Aortic smooth muscle cell (primary cell): ENCODE measurements around the gene OR7A10. TPM values are rescaled to one million over a fixed set of nuclear protein-coding genes. Genes with fewer than 3 reads are reported as not detected.

ENCODE experiments used
- total RNA-seq: library from RNA; depleted of rRNA; stranded (reverse); fragments of >200 nt; gene quantifications from 2 replicates; pipeline ENCODE4 v1.2.3, GENCODE V29; 2014

OR7A10 gene
- total RNA-seq = not detected in 2 replicates

DNA sequence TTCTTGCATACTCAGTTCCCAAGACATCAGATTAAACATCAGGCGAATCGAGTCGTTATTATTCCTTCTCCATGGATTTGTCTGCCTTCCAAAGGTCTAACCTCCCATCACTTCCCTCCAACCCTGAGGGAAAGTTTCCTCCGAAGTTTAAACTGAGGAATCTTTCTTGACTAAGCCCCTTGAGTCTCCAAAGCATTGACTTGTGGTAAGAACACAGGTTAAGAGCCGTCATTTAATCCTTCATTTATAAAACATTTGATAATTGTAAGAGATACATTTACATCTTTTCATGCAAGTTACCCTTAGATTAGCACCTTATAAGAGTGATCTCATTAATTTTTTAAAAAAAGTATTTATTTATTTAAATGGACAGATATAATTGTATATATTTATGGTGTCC, at the start of gene OR7A10:
Gene OR7A10, minus strand, starts transcription at position 101 of the 400 bp plus-strand sequence. CDS start 7,045 bp downstream, outside the sequence.

DNA sequence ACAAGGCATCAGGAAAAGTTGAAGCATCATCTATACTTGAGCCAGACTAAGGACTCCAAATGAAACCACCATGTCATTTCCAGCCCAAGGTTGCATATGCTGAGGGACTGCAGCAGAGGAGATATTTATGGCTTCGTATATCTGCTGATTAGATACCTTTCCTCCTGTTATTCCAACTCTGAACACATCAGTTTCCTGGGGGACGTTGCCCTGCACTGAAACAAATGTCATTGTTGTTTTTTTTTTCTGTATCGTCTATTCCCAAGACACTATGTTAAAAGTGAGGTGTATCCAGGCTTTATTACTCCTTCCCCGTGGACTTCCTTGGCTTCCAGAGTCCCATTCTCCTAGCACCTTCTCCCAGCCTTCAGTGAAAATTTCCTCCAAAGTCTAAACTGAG, 37.3 kb upstream of the OR7A10 start, which contains the start of gene OR7A17:
Gene OR7A17, minus strand, starts transcription at position 101 of the 400 bp plus-strand sequence. CDS start 4,777 bp downstream, outside the sequence.

DNA sequence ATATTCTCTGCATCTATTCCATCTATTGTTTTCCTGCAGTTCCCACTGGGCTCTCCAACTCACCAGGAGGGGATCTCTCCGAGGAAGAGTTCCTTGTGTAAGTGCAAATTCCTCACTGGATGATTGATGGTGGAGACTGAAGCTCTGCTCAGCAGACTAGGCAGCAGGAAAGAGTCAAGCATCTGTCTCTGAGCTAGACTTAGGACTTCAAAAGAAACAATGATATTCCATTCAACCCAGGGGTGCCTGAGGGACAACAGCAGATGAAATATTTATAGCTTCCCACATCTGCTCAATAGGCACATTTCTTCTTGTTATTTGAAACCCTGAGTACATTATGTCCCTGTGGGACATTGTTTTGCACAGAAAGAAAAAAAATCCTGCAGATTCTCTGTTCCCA, 13.7 kb downstream of the OR7A10 start, which contains the start of the genes OR7A5 and OR7C1:
Gene OR7A5, minus strand, starts transcription at position 175 of the 400 bp plus-strand sequence. CDS start 6,944 bp downstream, outside the sequence.
Gene OR7C1, minus strand, starts transcription at position 175 of the 400 bp plus-strand sequence. CDS start 35,049 bp downstream, outside the sequence.

Other genes with a start within 250 kb of the OR7A10 start
- not detected in 2 replicates for gene ADGRE3, start 174.1 kb downstream of the OR7A10 start, total RNA-seq
- 19.0 and 19.4 TPM in 2 replicates for gene ZNF333, start 158.9 kb downstream of the OR7A10 start, total RNA-seq
- 0.06 and 0.26 TPM in 2 replicates for gene ADGRE2, start 70.4 kb downstream of the OR7A10 start, total RNA-seq
- not detected in 2 replicates for gene OR7A5, start 13.7 kb downstream of the OR7A10 start, total RNA-seq
- gene OR7C1, start 13.7 kb downstream of the OR7A10 start, total RNA-seq = not detected in 2 replicates
- not detected in 2 replicates for gene OR7A17, start 37.2 kb upstream of the OR7A10 start, total RNA-seq
- not detected in 2 replicates for gene OR7C2, start 92.6 kb upstream of the OR7A10 start, total RNA-seq
- not detected in 2 replicates for gene SLC1A6, start 130.9 kb upstream of the OR7A10 start, total RNA-seq
- gene CASP14, start 200.6 kb upstream of the OR7A10 start, total RNA-seq = not detected in 2 replicates
- not detected in 2 replicates for gene OR1I1, start 233.3 kb upstream of the OR7A10 start, total RNA-seq